HPDE6-E6E7 (cell line): ENCODE measurements around the gene PLD3.
"Not testable (repeated sequence)": the region's sequence is repeated elsewhere in the genome, so short reads cannot be mapped to it uniquely, and the experiment has no call there.

Experiments
- DNase-seq: peaks from one replicate; pipeline ENCODE4 v3.0.0; 2011; ENCODE audit warnings: missing footprints; ENCODE audit errors: extremely low spot score

PLD3 gene

GRCh38 chr19:40333083-40333482, 15.4 kb upstream of the PLD3 start:
- not testable (repeated sequence) for DNase-seq

GRCh38 chr19:40335101-40335500, 13.4 kb upstream of the PLD3 start:
- DNase-seq: no peak

- no peak for DNase-seq
Observed at GRCh38 chr19:40335855-40336600, 12.5 kb upstream of the PLD3 start.

GRCh38 chr19:40336601-40336900, 11.9 kb upstream of the PLD3 start:
- DNase-seq: no peak

GRCh38 chr19:40337107-40337506, 11.4 kb upstream of the PLD3 start:
- DNase-seq: no peak

- no peak for DNase-seq
Observed at GRCh38 chr19:40337594-40337993, 10.9 kb upstream of the PLD3 start.

- DNase-seq: no peak
Observed at GRCh38 chr19:40339018-40339728, 9.3 kb upstream of the PLD3 start.

- DNase-seq: no peak
Observed at GRCh38 chr19:40341601-40342482, 6.7 kb upstream of the PLD3 start.

- DNase-seq: no peak
Observed at GRCh38 chr19:40342644-40343311, 5.7 kb upstream of the PLD3 start.

GRCh38 chr19:40344422-40344821, 4.1 kb upstream of the PLD3 start:
- no peak for DNase-seq

- DNase-seq: no peak
Observed at GRCh38 chr19:40348961-40349507, 539 bp downstream of the PLD3 start.

- DNase-seq: no peak
Observed at GRCh38 chr19:40355975-40356680, 7.6 kb downstream of the PLD3 start.

GRCh38 chr19:40356681-40357595, 8.4 kb downstream of the PLD3 start:
- no peak for DNase-seq

GRCh38 chr19:40357640-40358039, 9.1 kb downstream of the PLD3 start:
- no peak for DNase-seq

- no peak for DNase-seq
Observed at GRCh38 chr19:40358773-40359172, 10.3 kb downstream of the PLD3 start.

- DNase-seq: no peak
Observed at GRCh38 chr19:40360020-40360707, 11.7 kb downstream of the PLD3 start.

GRCh38 chr19:40360708-40361241, 12.3 kb downstream of the PLD3 start:
- no peak for DNase-seq

GRCh38 chr19:40362160-40362559, 13.7 kb downstream of the PLD3 start:
- no peak for DNase-seq

GRCh38 chr19:40363069-40363468, 14.6 kb downstream of the PLD3 start:
- DNase-seq: no peak
